Activated CD4-positive, alpha-beta T cell treated with anti-CD3 and anti-CD28 coated beads, Interleukin-2, amount 50 U/mL, for 16 hours (primary cell): ENCODE measurements around the gene LHX8.
"Not testable (repeated sequence)": the region's sequence is repeated elsewhere in the genome, so short reads cannot be mapped to it uniquely, and the experiment has no call there.

Source experiments
- DNase-seq: peaks from one replicate; pipeline ENCODE4 v3.0.0-alpha.2; 2020

The LHX8 gene

GRCh38 chr1:75133750-75134646 is at the start of gene LHX8:
LHX8 (plus strand) TSS chr1:75134388; CDS start chr1:75136615, 2,227 bp downstream.
- DNase-seq: no peak

DNA sequence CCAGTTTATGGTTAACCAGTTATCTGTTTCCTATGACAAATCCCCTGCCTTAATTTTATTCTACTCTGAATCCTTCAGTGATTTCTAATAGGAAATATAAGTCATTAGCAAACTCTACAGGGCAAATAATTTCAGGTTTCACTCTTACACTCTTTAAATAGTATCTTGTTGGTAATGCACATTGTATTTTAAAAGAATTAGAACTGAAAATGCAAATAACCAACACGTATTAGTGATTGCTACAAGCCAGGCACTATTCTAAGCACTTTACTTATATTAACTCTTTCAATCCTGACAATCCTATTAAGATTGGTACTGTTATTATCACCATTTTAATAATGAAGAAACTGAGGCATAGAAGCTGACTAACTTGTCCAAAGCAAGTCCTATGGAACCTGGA is 48.3 kb upstream of the LHX8 start:
- no peak for DNase-seq

GRCh38 chr1:75087278-75087677 is 46.9 kb upstream of the LHX8 start:
- no peak for DNase-seq

DNA sequence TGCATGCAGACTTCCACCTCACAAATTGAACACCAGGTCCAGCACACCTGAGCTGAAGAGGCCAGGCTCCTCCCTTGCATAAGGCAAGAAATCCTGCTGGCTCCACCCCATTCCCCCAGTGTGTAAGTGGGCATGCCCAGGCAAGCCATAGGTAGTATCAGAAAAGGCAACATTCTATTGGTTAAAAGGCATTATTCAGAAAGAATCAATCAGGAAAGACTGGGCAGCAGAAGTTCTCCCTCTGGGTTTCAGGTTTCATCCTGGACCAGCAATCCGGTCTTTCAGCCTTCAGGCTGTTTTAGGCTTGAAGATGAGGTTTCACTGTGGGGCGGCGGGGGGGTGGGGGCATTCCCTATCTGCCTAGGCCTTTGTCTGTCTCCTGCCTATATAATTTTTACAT is 42.0 kb upstream of the LHX8 start:
- no peak for DNase-seq

DNA sequence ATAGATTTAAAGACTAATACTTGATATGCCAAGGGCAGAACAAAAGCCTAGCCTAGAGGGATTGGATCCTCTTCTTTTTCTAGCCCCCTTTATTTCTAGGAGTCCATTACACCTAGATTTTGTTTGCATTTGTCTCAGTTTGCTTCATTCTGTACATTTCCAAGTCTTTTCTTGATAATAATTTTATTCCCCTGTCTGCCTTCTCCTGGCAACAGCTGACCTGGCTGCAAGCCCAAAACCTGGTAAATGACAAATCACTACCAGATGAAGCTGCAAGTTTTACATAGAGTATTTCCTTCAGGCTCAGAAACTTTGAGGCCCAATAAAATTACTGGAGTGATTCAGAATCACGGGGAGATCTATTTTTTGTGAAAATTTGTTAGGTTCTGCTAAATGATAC is 36.5 kb upstream of the LHX8 start:
- DNase-seq: no peak

DNA sequence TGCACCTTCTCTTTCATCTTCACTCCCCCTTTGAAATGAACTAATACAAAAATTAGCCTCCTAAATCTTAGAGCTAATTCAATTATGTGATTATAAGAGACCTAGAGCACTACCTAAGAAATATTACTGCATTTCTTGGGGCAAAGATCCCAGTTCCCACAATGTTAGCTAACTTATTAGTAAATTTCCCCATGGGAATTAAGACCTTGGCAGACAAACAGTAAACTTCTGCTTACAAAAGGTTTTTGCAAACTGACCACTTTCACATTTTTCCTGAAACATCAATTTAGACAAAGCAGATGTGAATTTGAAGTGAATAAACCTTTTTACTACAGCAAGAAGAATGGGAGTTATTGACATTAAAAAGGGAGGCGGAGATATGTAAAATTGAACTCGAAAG is 34.6 kb upstream of the LHX8 start:
- no peak for DNase-seq

DNA sequence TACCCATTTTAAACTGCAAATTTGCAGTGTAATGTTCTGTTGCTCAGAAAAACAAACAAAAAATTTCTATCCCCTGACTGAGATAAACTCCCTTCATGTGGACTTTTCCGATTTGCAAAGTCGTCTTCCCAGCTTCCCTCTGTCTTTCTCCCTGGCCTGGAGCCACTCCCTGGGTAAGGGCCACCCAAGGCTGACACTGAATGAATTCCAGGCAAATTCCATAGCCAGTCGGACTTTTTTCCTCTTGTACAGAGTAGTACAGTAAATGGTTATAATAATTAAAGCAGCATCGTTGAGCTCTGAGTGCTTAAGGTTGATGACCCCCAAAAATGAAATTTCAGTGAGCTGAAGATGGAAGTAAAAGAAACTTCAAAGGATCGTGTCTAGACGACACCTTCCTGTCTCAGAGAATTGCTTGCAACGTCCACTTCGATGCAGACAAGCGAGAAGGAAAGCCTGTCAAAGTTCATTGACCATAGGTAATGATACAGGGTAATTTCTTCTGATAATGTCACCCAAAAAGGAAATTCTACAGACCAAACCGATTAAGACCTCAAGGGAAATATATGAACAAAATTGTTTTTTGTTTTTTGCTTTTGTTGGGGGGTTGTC is 33.6 kb upstream of the LHX8 start:
- DNase-seq: no peak

DNA sequence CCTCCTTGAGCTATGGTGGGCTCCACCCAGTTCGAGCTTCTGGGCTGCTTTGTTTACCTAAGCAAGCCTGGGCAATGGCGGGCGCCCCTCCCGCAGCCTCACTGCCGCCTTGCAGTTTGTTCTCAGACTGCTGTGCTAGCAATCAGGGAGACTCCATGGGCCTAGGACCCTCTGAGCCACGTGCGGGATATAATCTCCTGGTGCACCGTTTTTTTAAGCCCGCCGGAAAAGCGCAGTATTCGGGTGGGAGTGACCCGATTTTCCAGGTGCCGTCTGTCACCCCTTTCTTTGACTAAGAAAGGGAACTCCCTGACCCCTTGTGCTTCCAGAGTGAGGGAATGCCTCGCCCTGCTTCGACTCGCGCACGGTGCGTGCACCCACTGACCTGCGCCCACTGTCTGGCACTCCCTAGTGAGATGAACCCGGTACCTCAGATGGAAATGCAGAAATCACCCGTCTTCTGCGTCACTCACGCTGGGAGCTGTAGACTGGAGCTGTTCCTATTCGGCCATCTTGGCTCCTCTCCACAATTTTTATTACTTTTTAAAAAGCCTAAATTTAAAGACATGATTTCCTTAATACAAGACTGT is 21.7 kb upstream of the LHX8 start:
- not testable (repeated sequence) for DNase-seq

DNA sequence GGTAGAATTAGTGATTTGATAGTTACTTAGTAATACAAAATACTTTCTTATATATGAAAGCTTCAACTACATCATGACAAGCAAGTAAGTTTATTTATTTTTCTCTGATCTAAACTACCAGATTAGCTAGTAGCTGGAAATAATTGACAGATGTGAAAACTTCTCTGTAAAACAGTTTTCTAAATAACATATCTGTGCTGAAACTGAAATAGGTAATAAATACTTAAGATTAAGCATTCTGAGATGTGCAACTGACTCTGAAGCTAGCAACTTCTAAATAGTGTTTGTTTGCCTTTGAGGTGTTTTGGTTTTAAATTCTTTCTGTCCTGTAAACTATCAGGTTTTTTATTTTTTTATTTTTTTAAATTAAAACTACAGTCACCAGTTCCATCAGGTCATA is 18.5 kb upstream of the LHX8 start:
- DNase-seq: no peak

- DNase-seq: no peak
Measured at GRCh38 chr1:75123756-75124155, 10.4 kb upstream of the LHX8 start.

DNA sequence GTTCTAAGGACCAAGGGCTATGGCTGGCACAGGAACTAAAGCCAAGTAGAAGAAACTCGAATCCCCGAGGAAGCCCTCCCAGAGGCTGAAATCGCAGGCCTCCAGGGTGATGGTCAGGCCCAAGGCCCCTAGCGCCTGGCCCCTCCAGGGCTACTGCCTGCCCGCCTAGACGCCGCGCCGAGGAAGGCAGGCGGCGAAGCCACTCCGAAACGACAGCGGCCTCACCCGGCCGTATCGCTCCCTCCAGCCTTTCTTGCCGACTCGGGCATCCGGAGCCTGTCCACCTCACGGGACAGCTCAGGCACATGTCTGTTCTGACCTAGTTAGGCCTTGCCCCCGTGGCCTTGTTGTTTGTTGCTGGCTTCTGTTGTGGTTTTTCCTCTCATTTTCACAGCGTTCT is 9.7 kb upstream of the LHX8 start:
- DNase-seq: no peak

- DNase-seq: no peak
Measured at GRCh38 chr1:75125161-75125726, 8.9 kb upstream of the LHX8 start.

- no peak for DNase-seq
Measured at GRCh38 chr1:75126611-75127101, 7.5 kb upstream of the LHX8 start.

GRCh38 chr1:75127916-75128717 is 6.1 kb upstream of the LHX8 start:
- DNase-seq: no peak

- DNase-seq: no peak
Measured at GRCh38 chr1:75129660-75129982, 4.6 kb upstream of the LHX8 start.

- DNase-seq: no peak
Measured at GRCh38 chr1:75129983-75130789, 4.0 kb upstream of the LHX8 start.

DNA sequence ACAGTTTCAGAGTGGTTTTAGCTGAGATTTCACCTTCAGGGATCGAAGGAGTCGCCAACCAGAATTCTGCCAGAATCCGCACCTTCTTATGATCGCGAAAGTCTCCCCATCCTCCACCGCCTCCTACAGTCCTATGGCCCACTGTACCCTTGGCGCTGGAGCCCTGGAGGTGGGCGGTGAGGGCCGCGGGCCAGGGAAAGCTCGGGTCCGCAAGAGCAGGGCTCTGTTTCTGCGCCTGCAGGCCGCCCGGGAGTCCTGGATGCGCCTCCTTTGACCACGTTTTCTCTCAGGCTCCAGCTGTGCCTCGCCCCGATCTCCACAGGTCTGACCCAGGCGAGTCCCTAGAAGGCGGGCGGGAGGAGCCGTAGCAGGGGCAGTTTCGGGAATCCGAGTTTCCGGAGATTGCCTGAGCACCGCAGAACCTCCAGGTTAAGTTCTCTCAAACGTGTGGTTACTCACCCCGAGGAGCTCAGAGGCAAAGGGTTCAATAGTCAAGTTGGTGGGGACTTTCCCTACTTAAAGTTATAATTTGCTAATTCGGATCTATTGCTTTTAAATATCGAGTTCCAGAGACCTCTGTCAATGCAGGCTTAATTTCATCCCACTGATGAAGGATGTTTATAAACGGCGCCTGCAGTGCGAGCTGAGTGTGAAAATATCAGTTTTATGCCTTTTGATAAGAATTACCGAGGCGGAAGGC is 3.2 kb upstream of the LHX8 start:
- no peak for DNase-seq

DNA sequence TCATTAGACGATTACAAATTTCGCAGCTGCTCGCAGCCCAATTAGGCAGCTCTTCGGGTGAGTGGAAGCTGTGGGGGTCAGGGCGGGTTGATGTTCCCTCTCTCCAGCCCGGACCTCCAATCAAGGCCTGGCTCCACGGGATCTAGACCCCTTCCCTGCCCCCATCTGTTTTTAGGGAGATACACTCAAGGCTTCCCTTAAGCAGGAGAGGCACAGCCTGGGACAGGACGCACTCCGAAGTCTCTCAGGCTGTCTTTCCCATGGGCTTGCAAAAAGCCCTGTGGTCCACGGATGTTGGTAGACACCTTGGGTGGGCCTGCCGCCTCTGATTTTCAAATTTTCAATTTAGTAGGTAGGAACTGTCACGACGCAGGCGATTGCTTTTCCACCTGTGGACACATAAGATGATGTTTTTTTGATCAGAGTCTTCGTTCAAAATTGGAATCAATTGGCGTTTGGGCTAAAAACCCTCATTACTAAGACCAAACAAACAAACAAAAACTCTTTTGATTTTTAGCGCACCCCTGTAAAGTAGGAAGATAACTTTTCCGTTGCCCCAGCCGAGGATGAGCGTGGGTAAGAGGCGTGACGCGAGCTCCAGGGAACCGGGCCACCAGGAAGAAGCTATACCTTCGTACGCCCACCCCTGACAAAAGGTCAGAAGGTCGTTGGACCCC is 2.5 kb upstream of the LHX8 start:
- no peak for DNase-seq

- DNase-seq: no peak
Measured at GRCh38 chr1:75132242-75132811, 1.9 kb upstream of the LHX8 start.
